ENCODE data around the gene SPAG7.

Gene SPAG7

DNA sequence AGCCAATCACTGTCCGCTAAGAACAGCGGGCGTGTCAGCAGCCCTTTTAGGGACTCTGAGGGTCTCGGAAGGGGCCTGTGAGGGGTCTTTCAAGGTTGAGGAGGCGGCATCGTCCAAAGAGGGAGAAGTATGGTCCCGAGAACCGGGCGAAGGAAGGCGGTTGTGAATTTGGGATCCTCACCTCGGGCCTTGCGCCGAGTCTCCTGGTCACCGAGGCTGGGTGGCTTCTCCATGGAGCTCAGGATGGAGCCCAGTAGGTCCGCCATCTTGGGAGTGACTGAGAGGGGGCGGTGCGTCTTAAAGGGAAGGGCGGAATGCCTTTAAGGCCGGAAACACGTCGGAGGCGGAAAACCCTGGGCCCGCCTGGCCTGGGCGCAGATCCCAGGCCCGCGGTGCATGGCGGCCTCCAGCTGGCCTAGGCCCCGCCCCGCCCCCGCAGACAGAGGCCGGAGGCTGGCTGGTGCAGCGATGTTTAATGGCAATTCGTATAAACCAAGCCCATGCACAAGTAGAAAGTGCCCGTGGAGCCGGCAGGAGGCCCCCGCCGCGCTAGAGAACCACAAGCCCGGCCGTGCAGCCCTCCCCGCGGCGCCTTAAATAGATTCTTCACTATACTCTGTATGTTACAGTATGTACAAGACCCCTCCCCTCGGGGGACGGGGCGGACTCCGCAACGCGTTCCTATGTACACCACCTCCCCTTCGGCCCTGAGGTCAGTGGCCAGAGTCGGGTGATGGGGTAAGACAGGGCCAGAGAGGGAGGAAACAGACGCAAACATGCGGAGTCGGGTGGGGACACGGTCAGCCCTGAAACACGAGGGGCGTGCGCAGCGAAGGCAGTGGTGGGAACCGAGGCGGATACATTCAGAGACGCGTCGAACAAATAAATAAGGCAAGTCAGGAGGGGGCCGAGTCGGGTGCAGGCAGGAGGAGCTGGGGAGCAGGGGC is at the start of gene SPAG7:
Gene SPAG7 (minus strand): TSS at position 279 of the 947 bp plus-strand sequence. CDS start 13 bp downstream, at position 266.
- peak; percentile 97 for DNase-seq (ENCODE audit: low read depth)

- DNase-seq (ENCODE audit: low read depth) = no peak
These were observed 46.7 kb upstream of the SPAG7 start for GRCh38 chr17:5014357-5014756.

- peak; percentile 43 for DNase-seq (ENCODE audit: low read depth)
These were observed 44.3 kb upstream of the SPAG7 start for GRCh38 chr17:5011928-5012327.

DNA sequence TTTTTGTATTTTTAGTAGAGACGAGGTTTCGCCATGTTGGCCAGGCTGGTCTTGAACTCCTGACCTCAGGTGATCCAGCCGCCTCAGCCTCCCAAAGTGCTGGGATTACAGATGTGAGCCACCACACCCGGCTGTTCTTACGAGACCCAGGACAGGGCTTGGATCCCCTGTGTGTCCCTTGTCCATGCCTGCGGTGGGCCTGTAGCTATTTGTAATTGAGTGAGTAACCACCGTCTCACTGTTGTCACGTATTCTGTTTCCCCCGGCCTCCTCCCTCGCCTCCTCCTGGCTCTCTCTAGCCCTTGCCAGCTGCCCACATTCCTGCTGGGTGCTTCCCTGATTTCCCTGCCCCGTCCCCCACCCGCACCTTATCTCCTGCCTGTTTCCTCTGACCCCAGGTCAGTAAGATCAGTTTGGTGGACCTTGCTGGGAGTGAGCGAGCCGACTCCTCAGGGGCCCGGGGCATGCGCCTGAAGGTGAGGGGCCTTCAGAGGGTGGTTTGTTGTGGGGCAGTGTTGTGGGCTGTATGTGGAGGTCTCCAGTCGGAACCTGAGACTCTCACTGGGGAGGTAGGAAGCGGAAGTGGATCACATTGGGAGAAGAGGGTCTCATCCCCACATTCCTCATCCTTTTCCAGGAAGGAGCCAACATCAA is 35.7 kb upstream of the SPAG7 start:
- no peak for DNase-seq (ENCODE audit: low read depth)

DNA sequence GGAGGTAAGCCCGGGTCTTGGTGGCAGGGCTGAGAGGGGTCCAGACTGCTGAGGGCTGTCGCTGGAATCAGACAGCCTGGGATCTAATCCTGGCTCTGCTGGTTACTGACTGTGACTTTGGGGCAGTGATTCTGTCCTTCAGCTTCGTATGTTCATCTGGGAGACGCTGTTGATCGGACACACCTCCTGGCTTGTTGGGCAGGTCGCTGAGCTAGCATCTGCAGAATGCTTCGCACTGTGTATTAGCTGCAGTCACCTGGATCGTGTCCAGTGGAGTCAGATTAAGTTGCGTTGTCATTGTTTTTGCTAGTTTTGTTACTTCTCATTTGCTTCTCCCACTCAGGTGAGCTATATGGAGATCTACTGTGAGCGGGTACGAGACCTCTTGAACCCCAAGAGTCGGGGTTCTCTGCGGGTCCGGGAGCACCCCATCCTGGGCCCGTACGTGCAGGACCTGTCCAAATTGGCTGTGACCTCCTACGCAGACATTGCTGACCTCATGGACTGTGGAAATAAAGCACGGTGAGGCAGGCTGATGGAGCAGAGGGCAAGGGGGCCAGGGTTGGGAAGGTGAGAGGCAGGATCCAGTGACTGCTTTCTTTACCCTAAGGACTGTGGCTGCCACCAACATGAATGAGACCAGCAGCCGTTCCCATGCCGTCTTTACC is 34.6 kb upstream of the SPAG7 start:
- DNase-seq (ENCODE audit: low read depth) = no peak

DNA sequence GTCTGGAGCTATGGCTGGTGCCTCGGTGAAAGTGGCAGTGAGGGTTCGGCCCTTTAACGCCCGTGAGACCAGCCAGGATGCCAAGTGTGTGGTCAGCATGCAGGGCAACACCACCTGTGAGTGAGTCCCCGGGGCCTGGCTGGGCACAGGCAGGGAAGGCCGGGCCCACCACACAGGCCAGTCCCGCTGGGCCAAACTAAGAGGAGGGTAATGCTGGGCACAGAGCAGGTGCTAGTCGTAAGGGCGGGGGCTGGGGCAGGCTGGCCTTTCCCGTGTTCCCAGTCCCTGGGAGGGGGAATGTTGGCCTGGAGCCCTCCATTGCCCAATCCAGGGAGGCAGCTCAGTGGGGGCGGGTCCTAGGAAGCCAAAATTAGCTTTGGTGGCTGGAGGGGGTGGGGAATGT is 32.6 kb upstream of the SPAG7 start:
- no peak for DNase-seq (ENCODE audit: low read depth)

- DNase-seq (ENCODE audit: low read depth) = no peak
These were observed 31.9 kb upstream of the SPAG7 start for GRCh38 chr17:4999430-5000093.

DNA sequence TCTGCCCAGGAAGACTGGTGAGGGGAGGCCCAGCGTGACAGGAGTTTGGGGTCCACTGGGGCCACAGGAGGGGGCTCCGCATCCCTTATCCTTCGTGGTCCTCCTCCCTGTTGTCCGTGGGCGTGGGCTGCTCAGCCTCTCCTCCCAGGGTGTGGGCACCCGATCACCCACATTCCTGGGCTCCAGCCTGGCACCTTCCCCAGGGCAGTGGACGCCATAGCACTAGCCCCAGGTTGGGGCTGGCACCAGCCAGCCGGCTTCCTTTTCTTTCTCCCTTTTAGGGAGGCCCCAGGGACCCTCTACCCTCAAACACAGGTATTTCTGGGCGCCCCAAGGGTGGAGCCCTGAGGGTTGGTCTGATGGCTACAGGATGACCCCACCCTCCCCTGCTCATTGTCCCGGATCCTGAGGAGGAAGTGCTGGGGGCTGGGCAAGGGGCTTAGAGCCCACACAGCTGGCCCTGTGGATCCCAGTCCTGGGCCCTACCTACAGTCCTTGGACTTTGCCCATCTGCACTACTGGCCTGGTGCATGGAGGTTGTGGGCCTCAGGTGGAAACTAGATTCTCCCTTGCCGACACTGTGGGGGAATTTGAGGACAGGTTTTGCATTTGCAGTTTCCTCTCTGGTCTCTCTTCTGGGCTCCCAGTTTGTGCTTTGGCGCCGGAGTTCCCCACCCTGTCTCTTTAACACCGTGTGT is 31.3 kb upstream of the SPAG7 start:
- DNase-seq (ENCODE audit: low read depth) = no peak

GRCh38 chr17:4998027-4998731 is 30.6 kb upstream of the SPAG7 start:
- no peak for DNase-seq (ENCODE audit: low read depth)

DNA sequence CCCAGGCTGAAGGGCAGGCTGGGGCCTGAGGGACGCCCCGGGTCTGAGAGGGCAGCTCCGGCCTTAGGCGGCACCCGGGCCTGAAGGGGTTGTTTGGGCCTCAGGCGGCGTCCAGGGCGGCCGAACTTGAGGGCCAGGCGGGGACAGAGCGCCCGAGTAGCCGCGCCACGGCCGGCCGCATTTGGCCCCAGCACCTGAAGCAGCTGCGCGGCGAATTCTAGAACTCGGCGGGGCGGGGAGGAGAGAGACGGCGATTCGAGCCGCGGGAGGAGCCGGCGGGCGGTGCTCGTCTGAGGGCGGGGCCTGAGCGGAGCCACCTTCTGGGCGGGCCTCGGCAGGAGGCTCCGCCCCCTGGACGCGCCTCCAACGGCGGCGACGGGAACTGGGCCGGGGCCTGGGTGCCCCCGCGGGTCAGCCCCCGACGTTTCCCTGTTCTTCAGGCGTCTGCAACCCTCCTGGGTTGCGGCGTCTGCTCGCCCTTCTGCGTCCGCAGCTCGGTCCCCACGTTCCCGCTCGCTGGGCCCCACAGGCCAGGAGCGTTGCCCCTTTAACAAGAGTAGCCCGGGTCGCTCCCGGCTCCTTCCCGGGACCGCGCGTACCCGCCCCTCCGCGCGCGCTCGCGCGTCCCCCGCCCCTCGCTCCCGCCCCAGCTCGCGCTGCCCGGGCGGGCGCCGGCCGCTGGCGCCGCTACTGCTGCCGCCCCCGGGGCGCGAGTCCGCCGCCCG is 29.8 kb upstream of the SPAG7 start, which contains the start of the genes INCA1 and KIF1C:
Gene INCA1 (minus strand): TSS at position 221 of the 725 bp plus-strand sequence. CDS start 3,085 bp downstream, outside the sequence.
Gene KIF1C (plus strand): TSS at position 649 of the 725 bp plus-strand sequence. CDS start 2,297 bp downstream, outside the sequence.
- peak; percentile 78 for DNase-seq (ENCODE audit: low read depth)

GRCh38 chr17:4994081-4994595 is 26.5 kb upstream of the SPAG7 start:
- no peak for DNase-seq (ENCODE audit: low read depth)

- DNase-seq (ENCODE audit: low read depth) = no peak
These were observed 20.4 kb upstream of the SPAG7 start for GRCh38 chr17:4987767-4988567.

GRCh38 chr17:4986951-4987766 is 19.5 kb upstream of the SPAG7 start, which contains the start of gene CAMTA2:
TSS of gene CAMTA2 (minus strand) at chr17:4987675. CDS start at chr17:4986222, 1,453 bp downstream.
- DNase-seq (ENCODE audit: low read depth) = peak; percentile 39

DNA sequence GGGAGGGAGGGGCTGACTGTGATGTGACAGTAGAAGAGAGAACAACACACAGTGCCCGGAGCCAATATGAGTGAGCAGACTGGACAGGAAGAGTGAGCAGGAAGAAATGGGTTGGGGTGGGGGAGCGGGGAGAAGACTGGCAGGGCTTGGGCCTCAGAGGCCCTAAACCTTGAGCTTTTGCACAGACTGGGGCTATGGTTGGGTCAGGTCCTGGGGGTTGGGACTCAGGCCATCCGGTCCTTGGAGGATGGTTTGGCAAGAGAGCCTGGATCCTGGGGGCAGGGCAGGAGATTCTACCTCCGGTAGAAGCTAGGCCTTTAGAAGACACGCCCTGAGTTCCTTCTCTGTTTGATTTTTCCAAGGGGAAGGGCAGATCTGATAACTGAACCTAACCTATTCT is 18.8 kb upstream of the SPAG7 start:
- no peak for DNase-seq (ENCODE audit: low read depth)

DNA sequence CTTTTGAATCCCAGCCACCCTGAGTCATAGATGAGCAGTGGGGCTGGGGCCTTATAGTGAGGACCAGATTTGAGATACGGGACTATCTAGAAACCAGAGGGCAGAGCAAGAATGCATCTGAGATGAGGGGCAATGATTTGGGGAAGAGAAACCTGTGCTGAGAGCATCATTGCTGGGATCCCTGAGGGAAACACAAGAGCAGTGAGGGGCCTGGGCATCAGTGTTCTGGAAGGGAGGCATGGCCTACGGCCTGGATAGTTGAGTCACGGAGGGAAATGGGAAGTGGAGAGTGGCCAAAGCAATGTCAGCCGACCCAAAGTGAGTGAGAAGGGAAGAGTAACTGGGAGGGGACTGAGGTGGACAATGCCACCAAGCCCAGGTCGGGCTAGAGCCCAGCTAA is 14.7 kb upstream of the SPAG7 start:
- no peak for DNase-seq (ENCODE audit: low read depth)

DNA sequence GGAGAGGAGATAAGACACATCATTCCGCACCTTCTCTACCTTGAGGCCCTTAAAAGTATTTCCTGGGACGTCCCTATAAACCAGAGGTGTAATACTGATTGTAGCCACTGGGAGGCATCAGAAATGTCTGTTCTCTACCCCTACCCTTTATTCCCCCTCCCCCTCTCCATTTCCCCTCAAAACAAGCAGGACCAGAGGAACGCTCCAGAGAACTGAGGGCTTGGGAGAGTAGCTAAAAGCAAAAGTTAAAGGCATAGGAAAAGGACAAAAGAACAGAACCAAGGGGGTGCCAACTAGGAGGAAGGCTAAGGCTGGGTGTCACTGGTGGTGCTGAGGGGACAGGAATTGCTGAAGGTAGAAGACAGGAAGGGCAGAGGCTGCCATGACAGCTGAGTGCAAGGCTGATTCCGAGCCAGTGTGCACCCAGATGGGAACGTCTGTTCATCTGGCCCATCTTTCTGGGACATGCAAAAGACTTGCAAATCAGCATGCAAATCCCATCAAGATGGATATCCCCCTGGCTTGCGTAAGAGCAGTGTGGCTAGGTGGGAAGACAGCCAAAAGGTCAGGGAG is 13.1 kb upstream of the SPAG7 start:
- DNase-seq (ENCODE audit: low read depth) = peak; percentile 56

DNA sequence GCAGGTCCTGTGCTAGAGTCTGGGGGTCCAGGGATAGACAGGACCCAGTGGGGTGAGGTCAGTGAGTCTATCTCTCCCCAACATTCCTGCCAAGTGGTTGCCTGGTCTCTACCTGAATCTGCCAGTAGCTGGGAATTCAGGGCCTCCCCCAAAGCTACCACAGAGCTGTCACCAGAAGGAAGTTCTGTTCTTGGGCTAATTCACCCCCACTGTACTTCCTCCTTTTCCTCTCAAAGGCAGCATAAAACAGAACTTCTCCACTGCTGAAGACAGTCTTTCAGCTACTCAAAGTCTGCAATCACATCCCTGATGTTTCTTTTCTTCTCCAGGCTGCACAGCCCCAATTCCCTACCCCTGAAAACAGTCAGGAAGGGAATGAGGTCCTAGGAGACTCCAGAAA is 11.1 kb upstream of the SPAG7 start:
- no peak for DNase-seq (ENCODE audit: low read depth)
